ENCODE measurements around the gene CCDC63.

The CCDC63 gene

DNA sequence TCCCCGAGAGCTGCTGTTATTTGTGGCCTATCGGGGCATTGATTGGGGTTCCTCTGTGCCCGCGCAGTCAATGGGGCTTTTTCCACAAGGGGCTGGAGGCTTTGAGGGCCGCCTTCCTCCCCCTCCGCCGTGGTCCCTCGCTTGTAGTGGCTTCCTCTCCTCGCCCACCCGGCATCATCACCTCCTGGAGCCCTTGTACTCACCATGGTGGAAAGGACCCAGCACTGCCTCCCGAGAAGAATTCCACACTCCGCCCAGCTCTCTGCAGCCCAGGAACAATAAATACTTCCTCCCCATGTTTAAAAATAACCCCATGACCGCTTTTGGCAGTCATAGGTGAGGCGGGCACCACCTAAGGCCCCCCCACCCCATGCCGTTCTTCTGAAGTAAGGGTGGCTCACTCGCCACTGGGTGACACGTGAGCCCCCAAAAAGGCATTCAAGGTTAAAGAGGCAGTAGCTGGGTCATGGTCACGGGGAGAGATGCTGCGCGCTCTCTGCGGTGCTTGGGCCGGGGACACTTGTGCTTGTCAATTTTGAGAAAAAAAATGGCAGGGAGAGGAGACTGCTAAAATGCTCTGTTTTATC lies 73.6 kb downstream of the CCDC63 start, which contains the start of gene MYL2:
MYL2 (minus strand) TSS at position 256 of the 587 bp plus-strand sequence; CDS start at position 206, 50 bp downstream.
- TF ChIP-seq, protein P1, sequence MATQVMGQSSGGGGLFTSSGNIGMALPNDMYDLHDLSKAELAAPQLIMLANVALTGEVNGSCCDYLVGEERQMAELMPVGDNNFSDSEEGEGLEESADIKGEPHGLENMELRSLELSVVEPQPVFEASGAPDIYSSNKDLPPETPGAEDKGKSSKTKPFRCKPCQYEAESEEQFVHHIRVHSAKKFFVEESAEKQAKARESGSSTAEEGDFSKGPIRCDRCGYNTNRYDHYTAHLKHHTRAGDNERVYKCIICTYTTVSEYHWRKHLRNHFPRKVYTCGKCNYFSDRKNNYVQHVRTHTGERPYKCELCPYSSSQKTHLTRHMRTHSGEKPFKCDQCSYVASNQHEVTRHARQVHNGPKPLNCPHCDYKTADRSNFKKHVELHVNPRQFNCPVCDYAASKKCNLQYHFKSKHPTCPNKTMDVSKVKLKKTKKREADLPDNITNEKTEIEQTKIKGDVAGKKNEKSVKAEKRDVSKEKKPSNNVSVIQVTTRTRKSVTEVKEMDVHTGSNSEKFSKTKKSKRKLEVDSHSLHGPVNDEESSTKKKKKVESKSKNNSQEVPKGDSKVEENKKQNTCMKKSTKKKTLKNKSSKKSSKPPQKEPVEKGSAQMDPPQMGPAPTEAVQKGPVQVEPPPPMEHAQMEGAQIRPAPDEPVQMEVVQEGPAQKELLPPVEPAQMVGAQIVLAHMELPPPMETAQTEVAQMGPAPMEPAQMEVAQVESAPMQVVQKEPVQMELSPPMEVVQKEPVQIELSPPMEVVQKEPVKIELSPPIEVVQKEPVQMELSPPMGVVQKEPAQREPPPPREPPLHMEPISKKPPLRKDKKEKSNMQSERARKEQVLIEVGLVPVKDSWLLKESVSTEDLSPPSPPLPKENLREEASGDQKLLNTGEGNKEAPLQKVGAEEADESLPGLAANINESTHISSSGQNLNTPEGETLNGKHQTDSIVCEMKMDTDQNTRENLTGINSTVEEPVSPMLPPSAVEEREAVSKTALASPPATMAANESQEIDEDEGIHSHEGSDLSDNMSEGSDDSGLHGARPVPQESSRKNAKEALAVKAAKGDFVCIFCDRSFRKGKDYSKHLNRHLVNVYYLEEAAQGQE (IDR thresholded peaks at IDR 0.05; ENCODE audit: insufficient replicate concordance, low read depth) = no peak
- TF ChIP-seq GABPA (IDR thresholded peaks at IDR 0.05; ENCODE audit: low read depth) (no peak), POLR2AphosphoS5 (IDR thresholded peaks at IDR 0.05; ENCODE audit: low read depth) (no peak), SPI1 (IDR thresholded peaks at IDR 0.05; ENCODE audit: borderline replicate concordance, low read depth) (no peak)
- TF ChIP-seq, protein P2, sequence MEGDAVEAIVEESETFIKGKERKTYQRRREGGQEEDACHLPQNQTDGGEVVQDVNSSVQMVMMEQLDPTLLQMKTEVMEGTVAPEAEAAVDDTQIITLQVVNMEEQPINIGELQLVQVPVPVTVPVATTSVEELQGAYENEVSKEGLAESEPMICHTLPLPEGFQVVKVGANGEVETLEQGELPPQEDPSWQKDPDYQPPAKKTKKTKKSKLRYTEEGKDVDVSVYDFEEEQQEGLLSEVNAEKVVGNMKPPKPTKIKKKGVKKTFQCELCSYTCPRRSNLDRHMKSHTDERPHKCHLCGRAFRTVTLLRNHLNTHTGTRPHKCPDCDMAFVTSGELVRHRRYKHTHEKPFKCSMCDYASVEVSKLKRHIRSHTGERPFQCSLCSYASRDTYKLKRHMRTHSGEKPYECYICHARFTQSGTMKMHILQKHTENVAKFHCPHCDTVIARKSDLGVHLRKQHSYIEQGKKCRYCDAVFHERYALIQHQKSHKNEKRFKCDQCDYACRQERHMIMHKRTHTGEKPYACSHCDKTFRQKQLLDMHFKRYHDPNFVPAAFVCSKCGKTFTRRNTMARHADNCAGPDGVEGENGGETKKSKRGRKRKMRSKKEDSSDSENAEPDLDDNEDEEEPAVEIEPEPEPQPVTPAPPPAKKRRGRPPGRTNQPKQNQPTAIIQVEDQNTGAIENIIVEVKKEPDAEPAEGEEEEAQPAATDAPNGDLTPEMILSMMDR (IDR thresholded peaks at IDR 0.05; ENCODE audit: insufficient read depth, low read length) = no peak
- no peak for DNase-seq (ENCODE audit: low read depth in 1 of 2, low spot score in 1 of 2)
- Histone ChIP-seq H3K27ac (replicated peaks) (no peak within 1 kb of the TSS), H3K4me3 (replicated peaks; ENCODE audit: insufficient read depth, low read length) (no peak within 1 kb of the TSS), H3K27me3 (ENCODE audit: insufficient read depth, poor library complexity, severe bottlenecking) (no peaks in the 10 kb centered on the region)

DNA sequence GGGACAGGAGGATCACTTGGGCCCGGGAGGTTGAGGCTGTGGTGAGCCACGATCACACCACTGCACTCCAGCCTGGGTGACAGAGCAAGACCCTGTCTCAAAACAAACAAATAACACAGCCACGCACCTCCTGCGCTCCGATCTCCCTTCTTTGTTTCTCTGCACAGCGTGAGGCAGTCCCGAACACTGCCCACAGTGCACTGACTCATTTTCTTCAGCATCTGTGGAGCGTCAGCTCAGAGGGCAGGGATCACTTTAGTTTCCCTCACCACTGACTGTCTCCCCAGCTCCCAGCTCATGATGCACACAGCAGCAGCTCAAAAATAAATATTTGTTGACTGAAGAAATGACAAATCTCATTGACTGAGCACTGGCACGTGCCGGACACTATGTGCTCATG lies 74.5 kb downstream of the CCDC63 start:
- Histone ChIP-seq H3K27me3 (ENCODE audit: insufficient read depth, poor library complexity, severe bottlenecking) (no peaks in the 10 kb centered on the region), H3K27ac (replicated peaks) (no peak overlapping the region), H3K4me3 (replicated peaks; ENCODE audit: insufficient read depth, low read length) (no peak overlapping the region)
- TF ChIP-seq, protein P1 (IDR thresholded peaks at IDR 0.05; ENCODE audit: insufficient replicate concordance, low read depth) = no peak
- no peak for TF ChIP-seq GABPA (IDR thresholded peaks at IDR 0.05; ENCODE audit: low read depth)
- no peak for TF ChIP-seq SPI1 (IDR thresholded peaks at IDR 0.05; ENCODE audit: borderline replicate concordance, low read depth)
- TF ChIP-seq, protein P2 (IDR thresholded peaks at IDR 0.05; ENCODE audit: insufficient read depth, low read length) = no peak
- TF ChIP-seq POLR2AphosphoS5 (IDR thresholded peaks at IDR 0.05; ENCODE audit: low read depth) = no peak
- no peak for DNase-seq (ENCODE audit: low read depth in 1 of 2, low spot score in 1 of 2)

DNA sequence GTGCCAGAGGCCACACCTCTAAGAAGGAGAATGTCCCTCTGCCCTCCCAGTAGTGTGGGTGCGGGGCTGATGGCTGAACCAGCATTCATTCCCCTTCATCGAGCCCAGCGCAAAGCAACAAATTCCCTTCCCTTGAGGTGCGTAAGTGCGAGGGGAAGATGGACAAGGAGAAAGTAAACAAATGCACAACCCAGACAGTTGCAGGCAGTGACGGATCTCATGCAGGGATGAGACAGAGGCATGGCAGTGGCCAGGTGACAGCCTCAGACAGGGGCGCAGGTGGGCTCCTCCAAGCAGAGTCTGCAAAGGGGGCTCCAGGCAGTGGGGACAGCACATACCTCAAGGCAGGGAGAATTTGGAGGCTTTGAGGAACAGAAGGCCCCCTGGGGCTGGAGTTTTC lies 75.9 kb downstream of the CCDC63 start:
- no peak overlapping the region for H3K4me3 ChIP-seq (replicated peaks; ENCODE audit: insufficient read depth, low read length)
- TF ChIP-seq SPI1 (IDR thresholded peaks at IDR 0.05; ENCODE audit: borderline replicate concordance, low read depth) = no peak
- no peak for TF ChIP-seq GABPA (IDR thresholded peaks at IDR 0.05; ENCODE audit: low read depth)
- TF ChIP-seq, protein P2 (IDR thresholded peaks at IDR 0.05; ENCODE audit: insufficient read depth, low read length) = no peak
- TF ChIP-seq POLR2AphosphoS5 (IDR thresholded peaks at IDR 0.05; ENCODE audit: low read depth) = no peak
- TF ChIP-seq, protein P1 (IDR thresholded peaks at IDR 0.05; ENCODE audit: insufficient replicate concordance, low read depth) = no peak
- no peak for DNase-seq (ENCODE audit: low read depth in 1 of 2, low spot score in 1 of 2)
- no peak overlapping the region for H3K27ac ChIP-seq (replicated peaks)
- no peaks in the 10 kb centered on the region for H3K27me3 ChIP-seq (ENCODE audit: insufficient read depth, poor library complexity, severe bottlenecking)

All from HL-60 (cell line).